B cell (primary cell): Measurements from ENCODE around the gene ZNF692. TPM values are rescaled to one million over a fixed set of nuclear protein-coding genes. Genes with fewer than 3 reads are reported as not detected.

Experiments
- ATAC-seq: fragments of 200-7000 bp; cut with Tn5 transposase; one replicate; pipeline ENCODE4 v1.10.0; 2021; ENCODE audit warnings: low read depth, mild to moderate bottlenecking, moderate number of reproducible peaks, moderate library complexity
- CTCF ChIA-PET: fragments of 350-600 bp; sonication (Branson Sonifier 250); formaldehyde crosslinking; loops from one replicate; lab custom pipeline; 2021; ENCODE audit warnings: antibody characterized with exemption, inconsistent platforms; lab: Charles Lee
- POLR2A ChIA-PET: fragments of 350-600 bp; sonication (Branson Sonifier 250); formaldehyde crosslinking; loops from one replicate; lab custom pipeline; 2021; ENCODE audit warnings: antibody characterized with exemption; lab: Charles Lee
- DNase-seq: peaks from one replicate; pipeline ENCODE4 v3.0.0; 2013
- H2AFZ ChIP-seq: 2 replicates; pipeline ENCODE4 v1.6.1; 2012; ENCODE audit warnings: mild to moderate bottlenecking, low read depth, low read length; ENCODE audit not compliant: insufficient read depth, poor library complexity, severe bottlenecking
- H3K27ac ChIP-seq, 2 donors: 1 replicate in 1 of 2; 2 replicates in 1 of 2; pipeline ENCODE4 v1.5.1; 2012 to 2013; ENCODE audit warnings: low read length in 2 of 2, mild to moderate bottlenecking in 2 of 2, moderate library complexity in 1 of 2
- H3K27me3 ChIP-seq, 4 experiments: fragments of 200-600 bp in 1 of 4; sonication (generic) in 1 of 4; replicated peaks in 1 of 4; 1 replicate in 2 of 4; 2 replicates in 2 of 4; pipeline versions ENCODE4 v1.6.1 to v1.7.0; 2013 to 2016; ENCODE audit warnings: low read length in 3 of 4, mild to moderate bottlenecking in 2 of 4, mixed read lengths in 1 of 4, moderate library complexity in 1 of 4; ENCODE audit not compliant: insufficient read depth in 4 of 4, control insufficient read depth in 3 of 4; ENCODE audit errors: control extremely low read depth in 1 of 4
- H3K36me3 ChIP-seq, 2 experiments: replicated peaks in 1 of 2; 1 replicate in 1 of 2; 2 replicates in 1 of 2; pipeline versions ENCODE4 v1.6.1 to v1.7.1; 2013; ENCODE audit warnings: low read length in 1 of 2; ENCODE audit not compliant: insufficient read depth in 2 of 2, control insufficient read depth in 1 of 2; ENCODE audit errors: control extremely low read depth in 1 of 2, extremely low read depth in 1 of 2
- H3K4me1 ChIP-seq, 2 donors: fragments of 200-600 bp in 1 of 2; sonication (generic) in 1 of 2; 1 replicate in 1 of 2; 2 replicates in 1 of 2; pipeline versions ENCODE4 v1.5.1 to v1.6.1; 2013 to 2017; ENCODE audit warnings: low read length in 2 of 2; ENCODE audit not compliant: control insufficient read depth in 2 of 2, insufficient read depth in 2 of 2
- H3K4me2 ChIP-seq: replicated peaks from 2 replicates; pipeline ENCODE3; 2012; ENCODE audit warnings: mild to moderate bottlenecking, low read depth, low read length; ENCODE audit not compliant: poor library complexity, severe bottlenecking
- H3K4me3 ChIP-seq, 5 experiments: fragments of 200-600 bp in 1 of 5; sonication (generic) in 1 of 5; 1 replicate in 3 of 5; 2 replicates in 2 of 5; pipeline versions ENCODE4 v1.5.1 to v1.7.0; 2011 to 2016; ENCODE audit warnings: low read length in 4 of 5, mild to moderate bottlenecking in 4 of 5, low read depth in 2 of 5, control low read depth in 1 of 5, moderate library complexity in 1 of 5; ENCODE audit not compliant: insufficient read depth in 1 of 5; ENCODE audit errors: control extremely low read depth in 1 of 5, extremely low read depth in 1 of 5
- H3K79me2 ChIP-seq: fragments of 200-600 bp; sonication (generic); one replicate; pipeline ENCODE4 v1.6.0; 2016; ENCODE audit warnings: low read length; ENCODE audit not compliant: control insufficient read depth, insufficient read depth
- H3K9ac ChIP-seq: fragments of 200-600 bp; sonication (generic); 2 replicates; pipeline ENCODE4 v1.6.1; 2017; ENCODE audit warnings: mild to moderate bottlenecking, low read length, moderate library complexity
- H3K9me3 ChIP-seq, 3 donors: one replicate each; pipeline versions ENCODE4 v1.6.1 to v1.7.1; 2013; ENCODE audit warnings: low read length in 2 of 3; ENCODE audit not compliant: control insufficient read depth in 2 of 3, insufficient read depth in 1 of 3; ENCODE audit errors: control extremely low read depth in 1 of 3
- H4K20me1 ChIP-seq: 2 replicates; pipeline ENCODE4 v1.6.0; 2012; ENCODE audit warnings: mild to moderate bottlenecking, low read length; ENCODE audit not compliant: insufficient read depth, control insufficient read depth, poor library complexity, severe bottlenecking
- H3K27ac Mint-ChIP-seq: one replicate; pipeline ENCODE4 v1.8.0; 2021; ENCODE audit warnings: mixed read lengths
- H3K27me3 Mint-ChIP-seq: one replicate; pipeline ENCODE4 v1.8.0; 2021; ENCODE audit warnings: mixed read lengths
- H3K4me1 Mint-ChIP-seq: one replicate; pipeline ENCODE4 v1.8.0; 2021; ENCODE audit warnings: mixed read lengths
- H3K4me3 Mint-ChIP-seq: one replicate; pipeline ENCODE4 v1.8.0; 2021; ENCODE audit warnings: mixed read lengths
- H3K9me3 Mint-ChIP-seq: one replicate; pipeline ENCODE4 v1.8.0; 2022; ENCODE audit warnings: mixed read lengths; ENCODE audit not compliant: insufficient read depth
- EZH2 ChIP-seq: IDR thresholded peaks from 2 replicates; pipeline ENCODE4 v1.6.1; 2012; ENCODE audit warnings: borderline replicate concordance, low read depth, mild to moderate bottlenecking, moderate library complexity, low read length; ENCODE audit not compliant: insufficient read depth, poor library complexity, severe bottlenecking
- WGBS: methylation state at CpG from one replicate; pipeline ENCODE4 v1.1.5; 2013; ENCODE audit warnings: missing lambda C conversion rate; ENCODE audit not compliant: insufficient coverage; 5-methylcytosine and 5-hydroxymethylcytosine counted together
- intact Hi-C: fragments of 100-400 bp; cut with micrococcal nuclease; formaldehyde crosslinking; loops from one replicate; pipeline ENCODE4 v1.10.0; 2022
- polyA plus RNA-seq: library from polyadenylated mRNA; depleted of rRNA; stranded (reverse); fragments of >200 nt; gene quantifications from 2 replicates; pipeline ENCODE4 v1.2.3, GENCODE V29; 2012
- total RNA-seq, 2 donors: library from RNA; stranded (reverse); fragments of 120-200 nt in 1 of 2; gene quantifications; 1 replicate in 1 of 2; 2 replicates in 1 of 2; pipeline versions ENCODE4 v1.2.3 to v1.2.4, GENCODE V29; 2013 to 2022
- TF ChIP-seq, protein P1 (sequence below): fragments of 200-600 bp; IDR thresholded peaks from one replicate; pipeline ENCODE4 v1.8.0; 2022; ENCODE audit warnings: antibody characterized with exemption, mild to moderate bottlenecking

ZNF692 gene
- total and polyA plus RNA-seq, 2 donors (not counting 1 experiment from before 2014, with no cell fraction given): 56.9 to 157 TPM

DNA sequence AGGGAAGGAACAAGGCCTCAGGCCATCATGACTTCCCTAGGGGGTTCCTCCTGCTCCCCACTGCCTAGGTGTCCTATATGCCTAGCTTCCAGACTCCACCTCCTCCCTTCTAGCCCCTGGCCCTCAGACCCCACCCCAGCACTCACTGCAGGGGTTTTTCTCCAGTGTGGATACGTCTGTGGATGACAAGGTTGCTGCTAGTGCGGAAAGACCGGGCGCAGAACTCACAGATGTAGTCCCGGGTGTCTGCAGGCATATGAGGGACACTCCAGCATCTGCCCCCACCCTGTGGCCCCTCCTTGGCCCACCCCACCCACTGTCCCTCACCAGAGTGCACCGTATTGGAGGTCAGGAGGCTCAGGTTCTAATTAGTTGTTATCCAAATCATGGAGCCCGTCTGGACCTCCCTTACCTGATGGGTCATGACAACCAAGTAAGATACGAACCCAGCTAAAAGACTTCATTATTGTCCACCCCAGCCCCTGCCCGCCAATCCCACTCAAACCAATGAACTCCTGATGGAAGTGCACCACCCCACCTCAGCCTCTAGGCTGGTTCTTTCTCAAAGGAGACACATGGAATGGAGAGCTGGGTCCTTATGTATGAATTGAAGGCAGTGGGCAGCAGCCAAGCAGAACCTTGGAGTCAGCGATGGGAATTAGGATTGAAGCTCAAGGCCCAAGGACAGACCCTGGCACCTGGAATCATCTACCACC is 8.2 kb downstream of the ZNF692 start:
- CTCF ChIA-PET: interaction anchor here (1.1 kb wide), 1 partner anchor 9 kb away, joined by 3 read pairs; no protein-coding TSS in a partner anchor
- 84% methylated on average over 9 of the region's 10 CpGs for WGBS
- no peaks in the 10 kb centered on the region for H3K27me3 Mint-ChIP-seq

DNA sequence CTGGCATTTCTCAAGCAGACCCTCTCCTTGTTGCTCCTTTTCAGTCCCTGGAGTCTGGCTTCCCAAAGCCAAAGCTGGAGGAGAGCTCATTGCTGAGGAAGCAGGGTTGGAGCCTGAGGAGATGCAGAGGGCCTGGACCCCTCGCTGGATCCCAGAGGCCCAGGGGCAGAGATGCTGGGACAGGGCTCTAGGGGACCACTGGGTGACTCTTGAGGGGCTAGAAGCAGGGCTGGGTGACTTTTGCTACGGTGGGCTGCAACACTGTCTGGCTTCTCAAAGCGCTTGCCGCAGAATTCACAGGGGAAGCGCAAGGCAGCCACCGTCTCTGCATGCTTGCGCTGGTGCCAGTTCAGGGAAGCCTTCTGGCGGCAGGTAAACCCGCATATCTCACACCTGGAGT is 8.8 kb downstream of the ZNF692 start:
- H3K27me3 Mint-ChIP-seq: no peaks in the 10 kb centered on the region
- no peak overlapping the region for H3K4me3 Mint-ChIP-seq
- no peak overlapping the region for H3K27ac Mint-ChIP-seq
- no peak overlapping the region for H3K4me2 ChIP-seq
- H3K9me3 ChIP-seq: peaks cover 0 to 4% (median 0%) of the 10 kb centered on the region in 3 donors
- TF ChIP-seq, protein P1, sequence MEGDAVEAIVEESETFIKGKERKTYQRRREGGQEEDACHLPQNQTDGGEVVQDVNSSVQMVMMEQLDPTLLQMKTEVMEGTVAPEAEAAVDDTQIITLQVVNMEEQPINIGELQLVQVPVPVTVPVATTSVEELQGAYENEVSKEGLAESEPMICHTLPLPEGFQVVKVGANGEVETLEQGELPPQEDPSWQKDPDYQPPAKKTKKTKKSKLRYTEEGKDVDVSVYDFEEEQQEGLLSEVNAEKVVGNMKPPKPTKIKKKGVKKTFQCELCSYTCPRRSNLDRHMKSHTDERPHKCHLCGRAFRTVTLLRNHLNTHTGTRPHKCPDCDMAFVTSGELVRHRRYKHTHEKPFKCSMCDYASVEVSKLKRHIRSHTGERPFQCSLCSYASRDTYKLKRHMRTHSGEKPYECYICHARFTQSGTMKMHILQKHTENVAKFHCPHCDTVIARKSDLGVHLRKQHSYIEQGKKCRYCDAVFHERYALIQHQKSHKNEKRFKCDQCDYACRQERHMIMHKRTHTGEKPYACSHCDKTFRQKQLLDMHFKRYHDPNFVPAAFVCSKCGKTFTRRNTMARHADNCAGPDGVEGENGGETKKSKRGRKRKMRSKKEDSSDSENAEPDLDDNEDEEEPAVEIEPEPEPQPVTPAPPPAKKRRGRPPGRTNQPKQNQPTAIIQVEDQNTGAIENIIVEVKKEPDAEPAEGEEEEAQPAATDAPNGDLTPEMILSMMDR: no peak
- TF ChIP-seq EZH2: no peak
- H3K27me3 ChIP-seq: no peaks in the 10 kb centered on the region
- H3K27ac ChIP-seq: no peak overlapping the region
- POLR2A ChIA-PET: no interaction called here
- peaks cover 40% of the 10 kb centered on the region for H4K20me1 ChIP-seq
- CTCF ChIA-PET: interaction anchor here (1.2 kb wide), 1 partner anchor 10 kb away, joined by 3 read pairs; no protein-coding TSS in a partner anchor
- H3K9me3 Mint-ChIP-seq: no peaks in the 10 kb centered on the region
- H3K79me2 ChIP-seq: peaks cover 3% of the 10 kb centered on the region
- H3K9ac ChIP-seq: no peak overlapping the region
- intact Hi-C loops: no loop called here
- peaks cover 12% of the 10 kb centered on the region for H3K4me1 Mint-ChIP-seq
- H3K4me3 ChIP-seq: no peak overlapping the region
- no peak overlapping the region for H2AFZ ChIP-seq
- DNase-seq: no peak
- peaks cover 15 to 22% of the 10 kb centered on the region in 2 donors for H3K4me1 ChIP-seq
- no peak for ATAC-seq
- 96% methylated on average over 9 of the region's 9 CpGs for WGBS
- H3K36me3 ChIP-seq: peaks cover 8 to 57% of the 10 kb centered on the region in 2 experiments

More for the DNA sequence above, 8.2 kb downstream of the ZNF692 start:
- H4K20me1 ChIP-seq: peaks cover 34% of the 10 kb centered on the region
- H3K4me3 ChIP-seq: no peak overlapping the region
- H3K27me3 ChIP-seq: no peaks in the 10 kb centered on the region
- H3K79me2 ChIP-seq: peaks cover 3% of the 10 kb centered on the region
- POLR2A ChIA-PET: no interaction called here
- H3K4me1 Mint-ChIP-seq: peaks cover 12% of the 10 kb centered on the region
- H3K27ac Mint-ChIP-seq: no peak overlapping the region
- peaks cover 8 to 51% of the 10 kb centered on the region in 2 experiments for H3K36me3 ChIP-seq
- no peak for TF ChIP-seq EZH2
- TF ChIP-seq, protein P1: no peak
- H3K9ac ChIP-seq: no peak overlapping the region
- ATAC-seq (no peak), DNase-seq (no peak)
- H3K4me2 ChIP-seq: no peak overlapping the region
- no peak overlapping the region for H3K4me3 Mint-ChIP-seq
- intact Hi-C loops: no loop called here
- no peak overlapping the region for H3K27ac ChIP-seq
- no peaks in the 10 kb centered on the region for H3K9me3 Mint-ChIP-seq
- peaks cover 15 to 22% of the 10 kb centered on the region in 2 donors for H3K4me1 ChIP-seq
- no peak overlapping the region for H2AFZ ChIP-seq
- peaks cover 0 to 4% (median 0%) of the 10 kb centered on the region in 3 donors for H3K9me3 ChIP-seq
